Measurements from ENCODE around the gene VSX1. TPM values are rescaled to one million over a fixed set of nuclear protein-coding genes. Genes with fewer than 3 reads are reported as not detected.

The VSX1 gene
- total RNA-seq, 1 donor, result not detected

DNA sequence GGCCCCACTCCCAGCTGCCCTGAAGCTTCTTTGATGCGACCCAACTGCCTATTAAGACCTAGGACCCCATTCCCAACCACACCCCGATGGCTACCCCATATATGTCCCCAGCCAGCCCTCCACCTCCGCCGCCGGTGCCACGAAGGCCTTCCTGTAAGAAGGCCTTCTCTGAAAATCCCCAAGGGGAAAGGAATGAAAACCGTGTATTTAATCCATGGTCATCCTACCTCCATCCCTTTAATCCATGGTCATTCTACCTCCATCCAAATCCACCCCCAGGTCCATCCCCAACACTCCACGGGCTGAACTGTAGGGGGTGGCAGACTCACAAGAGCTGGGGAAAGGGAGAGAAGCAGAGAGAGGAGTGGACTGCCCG lies 545 bp upstream of the VSX1 start:
- no peak overlapping the region for H3K4me3 ChIP-seq (ENCODE audit: low read depth, low read length)
- DNase-seq (ENCODE audit: low read depth), result no peak
- TF ChIP-seq, protein P1, sequence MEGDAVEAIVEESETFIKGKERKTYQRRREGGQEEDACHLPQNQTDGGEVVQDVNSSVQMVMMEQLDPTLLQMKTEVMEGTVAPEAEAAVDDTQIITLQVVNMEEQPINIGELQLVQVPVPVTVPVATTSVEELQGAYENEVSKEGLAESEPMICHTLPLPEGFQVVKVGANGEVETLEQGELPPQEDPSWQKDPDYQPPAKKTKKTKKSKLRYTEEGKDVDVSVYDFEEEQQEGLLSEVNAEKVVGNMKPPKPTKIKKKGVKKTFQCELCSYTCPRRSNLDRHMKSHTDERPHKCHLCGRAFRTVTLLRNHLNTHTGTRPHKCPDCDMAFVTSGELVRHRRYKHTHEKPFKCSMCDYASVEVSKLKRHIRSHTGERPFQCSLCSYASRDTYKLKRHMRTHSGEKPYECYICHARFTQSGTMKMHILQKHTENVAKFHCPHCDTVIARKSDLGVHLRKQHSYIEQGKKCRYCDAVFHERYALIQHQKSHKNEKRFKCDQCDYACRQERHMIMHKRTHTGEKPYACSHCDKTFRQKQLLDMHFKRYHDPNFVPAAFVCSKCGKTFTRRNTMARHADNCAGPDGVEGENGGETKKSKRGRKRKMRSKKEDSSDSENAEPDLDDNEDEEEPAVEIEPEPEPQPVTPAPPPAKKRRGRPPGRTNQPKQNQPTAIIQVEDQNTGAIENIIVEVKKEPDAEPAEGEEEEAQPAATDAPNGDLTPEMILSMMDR (IDR thresholded peaks at IDR 0.05; ENCODE audit: insufficient read depth, low read length), result no peak

DNA sequence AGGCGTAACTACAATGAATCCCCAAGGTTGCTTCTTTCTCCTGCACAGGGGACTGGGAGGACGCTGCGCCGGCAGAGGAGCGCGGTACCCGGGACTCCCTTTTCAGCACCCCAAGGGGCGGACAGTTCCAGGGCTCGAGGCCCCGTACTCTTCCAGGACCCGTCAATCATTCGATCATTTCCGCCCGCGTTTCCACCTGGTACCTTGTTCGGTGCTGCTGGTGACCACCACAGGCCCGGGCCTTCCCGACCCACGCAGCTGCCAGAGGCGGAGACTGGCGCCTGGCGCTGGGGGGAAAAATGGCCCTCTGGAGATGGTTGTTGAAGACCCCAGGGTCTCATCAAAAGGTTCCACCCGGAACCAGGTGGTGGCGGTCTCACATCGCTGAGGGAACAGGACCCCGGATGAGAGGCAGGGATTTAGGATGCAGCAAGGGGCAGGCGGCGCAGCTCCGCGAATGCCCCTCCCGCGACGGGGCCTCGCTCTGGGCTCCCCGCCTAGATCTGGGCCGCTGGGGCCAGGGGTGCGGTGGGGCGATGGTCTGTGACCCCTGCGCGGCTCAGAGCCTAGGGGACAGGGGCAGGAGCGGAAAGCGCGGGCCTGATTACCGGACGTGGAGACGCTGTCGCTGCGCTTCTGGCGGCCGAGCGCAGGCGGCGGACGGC lies 744 bp downstream of the VSX1 start:
- peak; percentile 12 for DNase-seq (ENCODE audit: low read depth)
- TF ChIP-seq, protein P1 (IDR thresholded peaks at IDR 0.05; ENCODE audit: insufficient read depth, low read length), result no peak
- no peak overlapping the region for H3K4me3 ChIP-seq (ENCODE audit: low read depth, low read length)

DNA sequence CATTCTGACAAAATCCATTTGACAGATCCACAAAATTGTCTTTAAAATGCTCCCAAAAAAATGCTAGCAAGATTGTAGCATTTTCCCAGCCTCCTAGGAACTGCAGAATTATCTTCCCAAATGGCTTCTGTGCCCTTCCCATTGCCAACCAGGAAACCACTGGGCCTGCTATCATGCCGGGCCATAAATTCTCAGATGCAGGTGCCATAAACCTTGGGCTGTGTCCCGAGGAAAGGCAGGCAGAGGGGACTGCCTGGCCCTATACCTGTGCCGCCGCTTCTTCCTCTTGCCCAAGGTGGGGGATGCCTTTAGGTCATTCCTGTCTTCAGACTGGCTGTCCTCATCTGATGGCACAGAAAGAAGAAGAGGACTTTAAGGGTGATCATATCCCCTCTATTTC lies 2.8 kb downstream of the VSX1 start:
- H3K4me3 ChIP-seq (ENCODE audit: low read depth, low read length), result no peak overlapping the region
- TF ChIP-seq, protein P1 (IDR thresholded peaks at IDR 0.05; ENCODE audit: insufficient read depth, low read length), result no peak
- no peak for DNase-seq (ENCODE audit: low read depth)

DNA sequence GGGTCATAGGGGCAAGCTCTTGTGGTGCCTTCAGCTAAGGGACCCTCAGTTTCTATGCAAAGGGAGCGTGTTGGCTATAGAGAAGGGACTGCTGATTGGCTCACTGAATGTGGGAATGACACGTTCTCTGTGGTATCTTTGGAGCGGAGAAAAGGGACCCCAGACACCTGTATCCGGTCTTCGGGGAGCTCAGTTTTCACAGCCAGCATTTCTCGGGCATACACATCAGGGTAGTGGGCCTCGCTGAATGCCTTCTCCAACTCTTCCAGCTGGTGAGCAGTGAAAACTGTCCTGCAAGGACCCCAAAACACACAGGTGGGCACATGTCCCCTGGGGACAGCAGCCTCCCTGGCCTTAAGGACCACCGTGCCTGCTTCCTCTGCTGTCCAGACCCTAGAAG lies 3.3 kb downstream of the VSX1 start:
- TF ChIP-seq, protein P1 (IDR thresholded peaks at IDR 0.05; ENCODE audit: insufficient read depth, low read length), result no peak
- no peak for DNase-seq (ENCODE audit: low read depth)
- no peak overlapping the region for H3K4me3 ChIP-seq (ENCODE audit: low read depth, low read length)

DNA sequence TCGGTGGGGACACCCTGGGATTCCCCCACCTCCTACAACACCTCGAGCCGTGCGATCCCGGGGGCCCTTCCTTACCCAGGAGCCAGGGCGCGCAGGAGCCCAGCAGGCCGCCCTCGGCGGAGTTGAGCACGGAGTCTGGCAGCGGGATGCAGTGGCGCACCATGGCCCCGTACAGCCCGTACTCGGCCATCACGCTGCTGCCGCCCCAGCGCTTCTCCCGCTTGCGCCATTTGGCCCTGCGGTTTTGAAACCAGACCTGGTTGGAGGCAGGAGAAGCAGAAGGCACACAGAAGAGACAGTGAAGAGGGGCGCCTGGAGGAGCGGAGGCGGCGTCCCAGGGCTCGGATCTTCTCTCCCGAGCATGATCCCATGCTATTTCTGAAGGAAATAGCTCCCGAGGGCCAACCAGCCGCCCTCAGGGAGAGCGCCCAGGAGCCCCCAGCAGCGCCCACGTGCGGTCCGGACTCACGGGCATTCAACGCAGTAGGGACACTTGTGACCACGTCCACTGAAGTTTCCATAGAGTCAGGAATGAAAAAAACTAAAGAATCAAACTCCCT lies 4.3 kb downstream of the VSX1 start:
- TF ChIP-seq, protein P1 (IDR thresholded peaks at IDR 0.05; ENCODE audit: insufficient read depth, low read length), result no peak
- DNase-seq (ENCODE audit: low read depth), result peak; percentile 16
- H3K4me3 ChIP-seq (ENCODE audit: low read depth, low read length), result peak overlapping the region; percentile 13

DNA sequence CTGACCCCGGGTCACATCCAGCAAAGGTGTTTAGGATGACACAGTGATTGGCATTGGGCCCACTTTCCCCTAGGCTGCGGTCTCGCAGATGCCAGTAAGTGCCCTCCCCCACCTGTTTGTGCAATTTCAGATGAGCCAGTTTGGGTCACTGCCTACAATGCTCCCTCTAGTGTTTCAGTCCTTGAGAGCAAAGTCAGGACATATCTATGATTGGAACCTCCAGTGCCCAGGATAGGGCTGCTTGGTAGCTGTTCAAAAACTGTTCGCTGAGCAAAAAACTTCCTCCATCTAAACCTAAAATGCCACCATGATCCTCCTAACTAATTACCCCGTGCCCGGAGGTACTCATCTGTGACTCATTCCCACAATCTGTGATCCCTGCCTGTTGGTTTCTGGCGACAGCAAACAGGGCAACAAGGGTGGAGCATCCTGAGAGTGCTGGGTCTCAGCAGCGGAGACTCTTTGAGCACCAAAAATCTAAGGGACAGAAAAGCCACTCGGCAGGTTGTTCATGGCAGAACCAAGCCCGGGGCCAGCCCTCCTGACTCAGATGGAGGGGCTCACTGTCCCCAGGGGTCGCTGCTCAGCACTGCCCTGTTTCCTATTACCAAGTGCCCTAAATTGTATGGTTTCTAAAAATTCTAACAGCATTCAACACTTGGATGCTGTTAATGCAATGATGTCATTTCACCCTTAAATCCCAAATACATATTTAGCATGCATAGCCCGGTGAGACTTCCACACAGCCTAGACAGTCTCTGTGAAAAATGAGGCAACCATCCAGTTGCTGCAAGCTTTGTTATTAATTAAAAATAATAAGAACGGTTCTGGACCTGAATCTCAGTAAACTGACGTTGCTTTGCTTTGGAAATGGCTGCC lies 5.0 kb downstream of the VSX1 start:
- TF ChIP-seq, protein P1 (IDR thresholded peaks at IDR 0.05; ENCODE audit: insufficient read depth, low read length), result peak; percentile 33
- no peak for DNase-seq (ENCODE audit: low read depth)
- H3K4me3 ChIP-seq (ENCODE audit: low read depth, low read length), result no peak overlapping the region

All from fibroblast of the aortic adventitia (primary cell).